SKM-1 treated with dmso at 0.1 percent for 144 hours (cell line): ENCODE results near the gene RAB10.
"Not testable (repeated sequence)": the region's sequence is repeated elsewhere in the genome, so short reads cannot be mapped to it uniquely, and the experiment has no call there.

Experiments
- DNase-seq: peaks from one replicate; lab custom pipeline; 2025; ENCODE audit not compliant: unreplicated experiment; lab: John Stamatoyannopoulos, UW

RAB10 gene

DNA sequence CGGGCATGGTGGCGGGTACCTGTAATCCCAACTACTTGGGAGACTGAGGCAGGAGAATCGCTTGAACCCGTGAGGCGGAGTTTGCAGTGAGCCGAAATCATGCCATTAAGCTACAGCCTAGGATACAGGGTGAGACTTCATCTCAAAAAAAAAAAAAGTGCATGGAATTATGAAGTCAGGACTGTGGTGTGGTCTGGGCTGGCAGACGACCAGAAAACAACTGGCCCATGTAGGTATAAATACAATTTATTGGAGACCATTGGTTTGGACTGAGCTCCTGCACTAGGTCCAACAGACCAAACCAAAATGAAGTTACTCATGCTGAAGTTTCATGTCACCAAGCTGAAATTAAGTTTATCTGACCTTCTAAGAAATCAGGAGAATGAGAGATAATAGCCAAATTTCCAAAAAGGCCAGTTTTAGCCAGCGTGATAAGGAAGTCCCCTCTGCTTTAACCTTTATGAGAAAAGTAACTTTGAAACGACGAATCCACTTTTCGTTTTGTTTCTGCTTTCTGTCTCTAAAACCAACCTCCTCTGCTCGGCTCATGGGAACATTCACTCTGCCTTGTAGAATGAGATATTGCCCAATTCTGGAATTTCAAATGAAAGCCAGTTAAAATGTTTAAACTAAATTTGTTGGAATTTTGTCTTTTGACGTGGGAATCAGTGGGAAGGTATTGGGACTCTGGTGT lies 17.7 kb upstream of the RAB10 start:
- no peak for DNase-seq

DNA sequence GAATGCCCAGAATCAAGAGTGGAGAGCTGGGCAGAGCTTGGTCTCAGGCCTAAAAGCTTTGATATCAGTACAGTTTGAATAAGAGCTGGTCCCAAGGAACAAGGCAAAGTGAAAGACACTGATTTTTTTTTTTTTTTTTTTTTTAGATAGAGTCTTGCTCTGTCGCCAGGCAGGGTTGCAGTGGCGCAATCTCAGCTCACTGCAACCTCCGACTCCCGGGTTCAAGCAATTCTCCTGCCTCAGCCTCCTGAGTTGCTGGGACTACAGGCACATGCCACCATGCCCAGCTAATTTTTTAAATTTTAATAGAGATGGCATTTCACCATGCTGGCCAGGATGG lies 17.2 kb upstream of the RAB10 start:
- DNase-seq = not testable (repeated sequence)

DNA sequence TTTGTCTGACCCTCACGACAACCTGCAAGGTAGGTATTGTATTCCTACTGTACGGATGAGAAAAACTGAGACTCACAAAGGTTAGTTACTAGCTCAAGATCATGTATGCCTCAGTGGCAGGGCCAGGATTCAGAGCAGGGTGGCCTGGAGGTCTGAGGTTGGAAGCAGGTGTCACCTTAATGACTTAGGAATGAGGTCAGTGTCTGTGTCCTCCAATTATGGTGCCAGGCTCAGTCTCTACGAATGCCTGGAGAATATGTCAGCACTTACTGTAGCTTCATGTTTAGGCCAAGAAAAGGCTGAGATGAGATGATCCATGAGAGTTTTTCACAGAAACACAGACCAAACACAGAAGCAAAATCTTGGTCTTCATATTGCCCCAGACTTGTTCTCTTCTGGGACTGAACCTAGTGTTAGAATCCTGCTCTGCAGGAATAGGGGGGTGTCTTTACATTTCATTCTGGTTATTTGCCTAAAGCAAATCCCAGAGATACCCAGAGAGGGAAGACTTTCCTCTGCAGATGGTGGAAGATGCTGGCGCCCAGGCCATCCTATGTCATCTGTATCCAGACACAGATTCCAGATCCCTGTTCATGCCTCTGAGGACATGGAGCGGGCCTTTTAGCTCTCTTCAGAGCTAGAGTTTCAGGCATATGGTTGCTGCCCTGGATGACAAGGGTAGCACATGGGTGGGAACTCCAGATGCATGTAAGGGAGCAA lies 16.3 kb upstream of the RAB10 start:
- DNase-seq = no peak

DNA sequence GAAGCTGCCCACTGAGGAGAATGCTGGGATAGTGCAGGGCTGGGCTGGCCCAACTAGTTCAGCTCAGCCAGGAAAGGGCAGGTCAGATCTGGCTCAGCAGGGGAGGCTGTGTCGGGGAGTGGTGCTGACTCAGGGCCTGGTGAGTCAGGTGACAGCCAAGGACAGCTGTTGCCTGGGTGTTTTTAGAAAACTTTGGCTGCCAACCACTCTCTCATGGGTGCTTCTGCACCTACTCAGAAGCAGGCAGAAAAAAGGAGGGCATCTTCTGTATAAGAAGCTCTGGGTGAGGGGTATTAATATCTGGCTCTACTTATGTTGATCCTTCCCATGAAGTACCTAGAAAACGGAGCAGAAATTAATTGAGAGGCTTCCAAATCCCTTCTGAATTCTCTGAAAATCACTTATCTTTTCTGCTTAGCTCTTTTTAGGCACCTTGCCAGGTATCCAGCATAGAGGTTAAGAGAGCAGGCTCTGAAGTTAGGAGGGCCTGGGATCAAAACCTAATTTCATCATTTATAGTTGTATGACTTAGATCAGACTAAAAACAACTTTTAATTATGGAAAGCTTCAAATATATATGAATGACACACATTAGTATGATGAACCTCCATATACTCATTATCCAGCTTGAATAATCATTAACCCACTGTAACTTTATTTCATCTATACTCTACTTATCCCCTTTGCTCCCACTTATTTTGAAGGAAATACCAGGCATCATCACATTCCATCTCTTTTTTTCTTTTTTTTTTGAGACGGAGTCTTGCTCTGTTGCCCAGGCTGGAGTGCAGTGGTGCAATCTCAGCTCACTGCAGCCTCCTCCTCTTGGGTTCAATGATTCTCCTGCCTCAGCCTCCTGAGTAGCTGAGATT lies 15.5 kb upstream of the RAB10 start:
- no peak for DNase-seq

DNA sequence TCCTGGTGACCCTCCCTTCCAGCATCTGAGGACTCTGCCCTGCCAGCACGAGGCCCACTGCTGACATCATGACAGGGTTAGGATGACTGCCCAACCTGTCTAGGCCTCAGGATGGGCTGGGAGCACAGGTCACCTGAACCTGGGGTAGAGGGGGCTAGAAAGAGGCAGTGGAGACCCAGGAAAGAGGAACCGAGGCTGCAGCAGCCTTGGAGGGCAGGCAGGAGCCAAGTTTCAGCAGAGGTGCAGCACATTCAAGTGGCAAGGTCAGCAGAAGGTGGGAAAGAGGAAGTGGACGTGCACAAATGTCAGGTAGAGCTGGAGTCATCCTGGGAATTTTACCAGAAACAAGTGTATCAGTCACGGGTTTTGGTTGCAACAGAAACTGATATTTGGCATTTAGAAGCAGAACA lies 13.6 kb upstream of the RAB10 start:
- DNase-seq = no peak

DNA sequence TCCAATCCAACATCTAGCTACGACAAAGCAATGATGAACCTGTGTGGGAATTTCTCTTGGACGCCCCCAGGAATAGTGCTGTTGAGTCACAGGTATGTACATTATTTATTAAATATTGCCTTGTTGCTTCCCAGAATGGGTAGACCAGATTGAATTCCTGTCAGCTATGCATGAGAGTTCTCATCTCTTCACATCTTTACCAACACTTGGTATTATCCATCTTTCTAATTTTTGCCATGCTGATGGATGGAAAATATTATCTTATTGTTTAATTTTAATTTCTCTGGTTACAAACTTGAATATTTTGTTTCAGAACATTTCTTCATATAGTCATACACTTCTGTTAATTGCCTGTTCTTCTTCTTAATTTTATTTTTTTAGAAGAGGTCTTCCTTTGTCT lies 9.6 kb upstream of the RAB10 start:
- DNase-seq = no peak

DNA sequence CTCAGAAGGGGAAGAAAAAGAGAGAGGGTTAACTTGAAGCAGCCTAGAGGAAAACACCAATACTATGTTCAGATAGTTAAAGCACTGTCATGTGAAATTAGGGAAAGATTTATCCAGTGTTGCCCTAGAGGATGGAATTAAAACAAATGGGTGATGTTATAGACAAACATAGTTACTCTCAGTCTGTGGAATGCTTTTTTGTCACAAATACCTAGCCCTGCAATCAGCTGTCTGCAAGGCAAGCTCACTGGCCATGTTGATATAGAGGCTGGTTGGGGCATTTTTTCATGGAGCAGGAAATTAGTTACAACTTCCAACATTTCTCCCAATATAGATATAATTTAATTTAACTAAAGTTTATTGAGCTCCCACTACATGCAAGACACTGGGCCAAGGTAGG lies 8.4 kb upstream of the RAB10 start:
- no peak for DNase-seq

DNA sequence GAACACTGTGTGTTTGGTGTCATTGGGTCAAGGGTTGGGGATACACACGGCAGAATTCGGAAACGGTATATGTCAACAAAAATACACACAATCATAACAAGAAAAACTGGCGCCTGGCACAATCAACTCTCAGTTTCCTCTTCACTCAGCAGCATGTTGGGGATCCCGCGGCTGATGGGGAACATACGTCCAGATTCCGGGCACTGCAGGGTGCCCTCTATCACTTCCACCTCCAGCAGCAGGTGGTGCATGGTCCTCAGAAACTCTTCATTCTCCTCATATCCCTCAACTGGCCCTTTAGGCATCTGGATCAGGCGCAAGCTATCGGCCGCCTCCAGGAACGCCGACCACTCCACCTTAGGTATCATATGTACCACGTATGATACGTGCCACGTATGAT lies 5.8 kb upstream of the RAB10 start:
- not testable (repeated sequence) for DNase-seq

DNA sequence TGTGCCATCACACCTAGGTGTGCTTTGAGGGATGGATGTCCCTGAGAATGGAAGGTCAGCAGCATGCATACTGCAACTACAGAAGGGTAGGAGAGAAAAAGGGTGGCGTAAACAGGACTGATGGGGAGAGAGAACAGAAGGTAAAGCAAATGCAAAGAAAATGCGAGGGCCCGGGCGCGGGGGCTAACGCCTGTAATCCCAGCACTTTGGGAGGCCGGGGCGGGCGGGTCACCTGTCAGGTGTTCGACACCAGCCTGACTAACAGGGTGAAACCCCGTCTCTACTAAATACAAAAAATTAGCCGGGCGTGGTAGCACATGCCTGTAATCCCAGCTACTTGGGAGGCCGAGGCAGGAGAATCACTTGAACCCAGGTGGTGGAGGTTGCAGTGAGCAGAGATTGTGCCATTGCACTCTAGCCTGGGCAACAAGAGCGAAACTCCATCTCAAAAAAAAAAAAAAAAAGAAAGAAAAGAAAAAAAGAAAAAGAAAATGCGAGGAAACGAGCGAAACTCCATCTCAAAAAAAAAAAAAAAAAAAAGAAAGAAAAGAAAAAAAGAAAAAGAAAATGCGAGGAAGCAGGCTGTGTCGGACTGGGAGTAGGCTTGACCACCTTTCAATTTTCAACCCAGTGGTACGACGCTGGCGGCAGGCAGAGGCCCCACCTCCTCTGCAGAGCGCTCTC lies 1.2 kb upstream of the RAB10 start:
- DNase-seq = not testable (repeated sequence)

DNA sequence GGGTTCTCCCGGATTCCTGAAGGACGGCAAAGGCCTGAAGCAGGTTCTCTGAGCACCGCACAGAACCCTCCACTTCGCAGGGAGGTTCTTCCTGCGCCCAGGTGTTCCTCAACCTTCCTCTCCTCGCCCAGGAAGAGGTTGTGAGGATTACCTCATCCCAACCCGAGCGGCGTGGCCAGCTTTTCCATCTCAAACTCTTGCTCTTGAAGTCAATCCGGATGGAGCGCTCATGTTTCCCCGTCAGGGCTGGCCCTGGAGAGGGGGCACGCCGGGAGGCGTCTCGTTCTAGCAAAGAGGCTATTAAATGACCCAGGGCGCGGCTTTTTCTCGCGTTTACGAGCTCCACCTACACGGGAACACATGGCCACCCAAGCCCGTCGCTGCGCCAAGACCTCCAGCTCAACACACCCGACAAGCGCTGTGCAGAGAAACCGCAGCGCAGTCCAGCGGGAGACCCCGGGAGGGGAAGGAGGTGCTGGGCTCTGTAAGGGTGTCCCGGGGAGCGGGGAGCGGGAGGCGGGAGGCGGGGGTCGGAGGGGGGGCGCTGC lies 540 bp upstream of the RAB10 start:
- peak; percentile 65 for DNase-seq

DNA sequence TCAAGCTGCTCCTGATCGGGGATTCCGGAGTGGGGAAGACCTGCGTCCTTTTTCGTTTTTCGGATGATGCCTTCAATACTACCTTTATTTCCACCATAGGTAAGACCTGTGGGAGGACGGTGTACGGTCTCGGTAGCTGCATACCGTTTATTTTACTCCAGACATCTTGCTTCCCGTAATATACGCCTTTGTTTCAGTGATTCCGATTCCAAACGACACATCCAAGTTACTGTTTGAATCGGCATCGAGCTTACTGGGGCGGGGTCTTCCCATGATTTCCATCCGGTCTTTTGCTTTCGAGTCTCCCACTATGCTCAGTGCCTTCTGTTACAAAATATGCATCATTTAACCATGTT lies 731 bp downstream of the RAB10 start:
- no peak for DNase-seq

DNA sequence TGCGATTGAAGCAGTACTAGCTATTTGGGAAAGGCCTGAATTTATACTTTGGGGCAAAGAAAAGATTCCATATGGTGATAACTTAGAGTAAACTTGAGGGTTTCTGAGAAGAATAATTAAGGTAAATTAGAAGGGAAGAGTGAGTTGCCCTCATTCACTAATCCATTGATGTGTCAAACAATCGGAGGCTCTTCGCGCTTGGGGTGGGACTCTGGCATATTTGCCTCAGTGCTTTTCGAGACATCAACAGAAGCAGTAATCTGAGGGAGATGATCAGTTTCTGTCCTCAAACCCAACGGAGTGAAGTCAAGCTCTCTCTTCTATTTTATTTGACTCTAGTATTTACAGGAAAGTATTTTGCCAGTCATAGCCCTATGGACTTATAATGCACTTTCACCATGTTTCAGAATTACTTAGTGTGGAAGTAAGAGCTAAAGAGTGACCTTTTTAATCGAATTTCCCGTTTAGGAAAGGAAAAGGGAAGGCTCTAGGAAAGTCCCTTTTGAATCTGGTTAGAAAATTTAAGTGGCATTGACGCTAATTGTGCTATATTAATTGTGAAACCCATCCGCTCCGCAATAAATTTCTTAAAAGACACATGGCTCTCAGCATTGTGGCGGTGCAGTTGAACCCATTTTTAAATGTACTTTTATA lies 1.3 kb downstream of the RAB10 start:
- DNase-seq = no peak

DNA sequence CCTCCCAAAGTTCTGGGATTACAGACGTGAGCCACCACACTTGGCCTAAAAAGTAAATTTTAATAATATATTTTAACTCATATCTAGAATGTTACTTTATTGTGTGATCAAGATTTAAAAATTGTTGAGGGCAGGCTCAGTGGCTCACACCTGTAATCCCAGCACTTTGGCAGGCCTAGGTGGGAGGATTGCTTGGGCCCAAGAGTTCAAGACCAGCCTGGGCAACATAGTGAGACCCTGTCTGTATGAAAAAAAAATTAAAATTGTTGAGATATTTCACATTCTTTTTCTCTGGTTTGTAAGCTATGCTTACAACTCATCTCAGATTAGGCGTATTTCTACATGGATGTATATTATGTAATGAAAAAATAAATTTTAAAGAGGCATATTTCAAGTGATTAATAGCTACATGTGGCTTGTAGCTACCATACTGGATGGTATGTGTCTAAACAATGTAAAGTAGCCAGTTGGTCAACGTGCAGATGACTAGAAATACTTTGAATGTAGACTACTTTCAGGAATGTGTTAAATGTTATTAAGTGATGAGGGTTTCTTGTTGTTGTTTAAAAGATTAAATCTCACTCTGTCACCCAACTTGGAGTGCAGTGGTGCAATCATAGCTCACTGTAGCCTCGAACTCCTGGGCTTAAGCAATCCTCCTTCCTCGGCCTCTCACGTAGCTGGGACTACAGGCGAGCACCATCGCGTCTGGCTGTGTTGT lies 5.9 kb downstream of the RAB10 start:
- DNase-seq = no peak

DNA sequence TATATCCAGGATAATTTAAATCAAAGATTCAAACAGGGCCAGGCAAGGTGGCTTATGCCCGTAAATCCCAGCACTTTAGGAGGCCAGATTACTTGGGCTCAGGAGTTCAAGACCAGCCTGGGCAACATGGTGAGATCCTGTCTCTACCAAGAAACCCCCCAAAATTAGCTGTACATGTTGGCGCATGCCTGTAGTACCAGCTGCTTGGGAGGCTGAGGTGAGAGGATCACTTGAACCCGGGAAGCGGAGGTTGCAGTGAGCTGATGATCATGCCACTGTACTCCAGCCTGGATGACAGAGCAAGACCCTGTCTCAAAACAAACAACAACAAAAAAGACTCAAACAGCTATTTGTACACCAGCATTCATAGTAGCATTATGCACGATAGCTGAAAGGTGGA lies 9.2 kb downstream of the RAB10 start:
- DNase-seq = no peak

DNA sequence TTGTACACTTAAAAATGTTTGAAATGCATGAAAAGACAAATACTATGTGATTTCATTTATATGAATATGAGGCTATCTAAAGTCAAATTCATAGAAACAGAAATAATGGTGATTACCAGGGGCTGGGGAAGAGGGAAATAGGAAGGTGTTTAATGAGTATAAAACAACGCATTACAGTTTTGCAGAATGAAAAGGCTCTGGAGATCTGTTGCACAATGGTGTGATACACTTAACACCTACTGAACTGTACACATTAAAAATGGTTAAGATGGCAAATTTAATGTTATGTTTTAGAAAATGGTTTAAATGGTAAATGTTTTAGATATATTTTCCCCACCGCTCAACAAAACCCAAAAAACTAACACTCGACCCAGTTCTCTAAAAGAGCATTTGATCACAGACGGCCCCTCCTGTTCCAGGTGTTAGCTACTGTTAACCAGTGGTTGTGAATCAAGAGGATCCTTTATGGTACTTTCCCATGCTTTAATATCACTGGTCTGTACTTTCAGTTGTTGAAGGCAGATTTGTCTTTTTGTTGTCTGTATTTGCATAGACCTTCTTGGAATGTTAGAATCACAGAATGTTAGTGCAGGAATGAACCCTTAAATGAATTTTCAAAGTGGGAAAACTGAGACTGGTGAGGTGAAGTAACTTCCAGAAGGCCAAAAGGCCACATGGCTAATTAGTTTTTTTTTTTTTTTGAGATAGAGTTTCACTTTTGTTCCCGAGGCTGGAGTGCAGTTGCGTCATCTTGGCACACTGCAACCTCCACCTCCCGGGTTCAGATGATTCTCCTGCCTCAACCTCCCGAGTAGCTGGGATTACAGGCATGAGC lies 10.2 kb downstream of the RAB10 start:
- no peak for DNase-seq

DNA sequence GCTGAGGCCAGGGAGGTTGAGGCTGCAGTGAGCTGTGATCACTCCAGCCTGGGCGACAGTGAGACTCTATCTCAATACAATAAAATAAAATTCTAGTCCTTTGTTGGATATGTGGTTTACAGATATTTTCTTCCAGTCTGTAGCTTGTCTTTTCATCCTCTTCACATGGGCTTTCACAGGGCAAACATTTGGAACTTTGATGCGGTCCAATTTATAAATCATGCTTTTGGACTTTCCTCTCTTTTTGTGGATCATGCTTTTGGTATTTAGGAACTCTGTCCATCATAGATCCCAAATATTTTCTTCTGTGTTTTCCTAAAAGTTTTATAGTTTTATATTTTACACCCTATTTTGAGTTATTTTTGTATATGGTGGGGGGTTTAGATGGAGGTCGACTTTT lies 14.9 kb downstream of the RAB10 start:
- DNase-seq = no peak

DNA sequence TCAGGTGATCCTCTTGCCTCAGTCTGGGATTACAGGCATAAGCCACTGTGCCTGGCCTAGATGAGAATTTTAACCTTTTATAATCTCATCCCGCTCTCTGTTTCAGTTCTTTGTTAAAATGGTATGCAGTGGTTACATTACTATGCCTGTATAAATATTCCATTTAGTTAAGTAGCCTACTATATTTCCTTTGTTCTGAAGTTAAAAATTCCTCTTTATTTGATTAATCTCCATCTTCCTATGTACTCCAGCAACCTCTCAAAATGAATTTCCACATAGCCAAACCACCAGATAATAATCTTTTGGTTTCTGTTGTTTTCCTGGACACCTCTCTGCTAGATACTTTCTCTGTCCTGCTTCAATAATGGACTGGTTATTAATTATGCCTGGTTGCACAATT lies 15.8 kb downstream of the RAB10 start:
- DNase-seq = no peak

DNA sequence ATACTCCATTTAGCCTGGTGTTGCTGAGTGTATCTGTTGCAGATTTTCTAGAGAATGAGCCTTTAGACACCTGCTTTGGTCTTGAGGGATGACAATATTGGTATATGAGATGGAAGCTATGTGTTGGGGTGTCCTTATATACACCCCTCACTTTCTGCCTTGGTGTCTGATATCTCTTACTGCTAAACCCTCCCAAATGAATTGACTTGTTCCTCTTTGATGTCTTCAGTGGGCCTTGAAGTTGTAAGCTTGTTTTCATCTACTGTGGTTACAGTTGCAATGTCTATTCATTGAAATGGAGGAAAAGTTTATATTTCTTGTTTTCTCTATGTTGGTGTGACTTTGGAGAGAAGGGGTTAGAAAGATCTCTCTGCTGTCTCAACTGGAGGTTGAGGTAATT lies 18.9 kb downstream of the RAB10 start:
- no peak for DNase-seq
